K562 (cell line): ENCODE measurements around the gene IL6R. TPM values are rescaled to one million over a fixed set of nuclear protein-coding genes. Genes with fewer than 3 reads are reported as not detected.

Experiments used
- ATAC-seq: fragments of 200-7000 bp; cut with Tn5 transposase; 3 replicates; pipeline ENCODE4 v1.9.1; 2020; ENCODE audit warnings: moderate library complexity
- BruUV-seq: library from RNA; stranded (reverse); fragments of 400-500 nt; replicated peaks from 2 replicates; lab custom pipeline; 2021; lab: Mats Ljungman, UMichigan
- CTCF ChIA-PET: fragments of 300-600 bp; formaldehyde crosslinking; extraction: SDS; loops from one replicate; lab custom pipeline; 2021; ENCODE audit warnings: low intra/inter-chr PET ratio; lab: Yijun Ruan, JAX
- POLR2A ChIA-PET: fragments of 300-600, 350-650 bp; sonication (Branson Sonifier 250); formaldehyde crosslinking; extraction: SDS; loops from one replicate; lab custom pipeline; 2021; ENCODE audit warnings: antibody characterized with exemption, inconsistent platforms; lab: Yijun Ruan, JAX
- DNase-seq, 4 experiments: peaks; one replicate each; pipeline versions ENCODE4 v3.0.0 to v3.0.0-alpha.2; 2011 to 2018; ENCODE audit warnings: low spot score in 3 of 4, mixed read lengths in 3 of 4; ENCODE audit errors: extremely low read depth in 1 of 4
- FAIRE-seq: peaks from 2 replicates; lab custom pipeline; 2011; peaks lifted over from hg19 to GRCh38; lab: Jason Lieb, UNC
- H2AFZ ChIP-seq: 2 replicates; pipeline ENCODE4 v1.6.0; 2011; ENCODE audit warnings: low read depth, low read length, control low read depth, inconsistent platforms
- H3K27ac ChIP-seq: fragments of 200-600 bp; 3 replicates; pipeline ENCODE4 v1.8.0; 2011; ENCODE audit warnings: low read depth, mild to moderate bottlenecking, control low read depth, inconsistent platforms, low read length, moderate library complexity, mixed read lengths; ENCODE audit errors: extremely low read depth
- H3K27me3 ChIP-seq, 2 experiments: fragments of 300-600 bp in 1 of 2; 2 replicates in 1 of 2; 3 replicates in 1 of 2; pipeline versions ENCODE4 v1.6.0 to v1.8.0; 2011; ENCODE audit warnings: inconsistent platforms in 2 of 2, low read length in 2 of 2, mild to moderate bottlenecking in 1 of 2, mixed read lengths in 1 of 2, moderate library complexity in 1 of 2; ENCODE audit not compliant: control insufficient read depth in 2 of 2, insufficient read depth in 2 of 2
- H3K36me3 ChIP-seq: fragments of 300-600 bp; 3 replicates; pipeline ENCODE4 v1.8.0; 2011; ENCODE audit warnings: mild to moderate bottlenecking, low read length, inconsistent platforms; ENCODE audit not compliant: control insufficient read depth, insufficient read depth
- H3K4me1 ChIP-seq, 2 experiments: fragments of 200-600 bp in 1 of 2; replicated peaks in 1 of 2; 2 replicates in 1 of 2; 3 replicates in 1 of 2; pipeline versions ENCODE4 v1.5.1 to v1.8.0; 2011; ENCODE audit warnings: inconsistent platforms in 2 of 2, low read length in 2 of 2, mild to moderate bottlenecking in 1 of 2, mixed read lengths in 1 of 2, moderate library complexity in 1 of 2; ENCODE audit not compliant: control insufficient read depth in 2 of 2, insufficient read depth in 2 of 2
- H3K4me2 ChIP-seq: 2 replicates; pipeline ENCODE4 v1.6.1; 2011; ENCODE audit warnings: low read length, control low read depth, inconsistent platforms, mixed read lengths; ENCODE audit not compliant: insufficient read depth
- H3K4me3 ChIP-seq: fragments of 200-600 bp; sonication (generic), shearing (Covaris generic); 2 replicates; pipeline ENCODE4 v1.5.1; 2016; ENCODE audit warnings: control low read depth, inconsistent platforms
- H3K79me2 ChIP-seq: fragments of 200-600 bp; 3 replicates; pipeline ENCODE4 v1.8.0; 2011; ENCODE audit warnings: low read length, inconsistent platforms; ENCODE audit not compliant: control insufficient read depth, insufficient read depth
- H3K9ac ChIP-seq, 2 experiments: 2 replicates each; pipeline versions ENCODE4 v1.6.0 to v1.6.1; 2011; ENCODE audit warnings: low read depth in 2 of 2, low read length in 2 of 2, control low read depth in 1 of 2, inconsistent platforms in 1 of 2, mild to moderate bottlenecking in 1 of 2, mixed read lengths in 1 of 2; ENCODE audit not compliant: insufficient read depth in 1 of 2
- H3K9me1 ChIP-seq: one replicate; pipeline ENCODE4 v1.6.0; 2011; ENCODE audit warnings: inconsistent platforms, mild to moderate bottlenecking, low read length, moderate library complexity; ENCODE audit not compliant: control insufficient read depth, insufficient read depth
- H3K9me3 ChIP-seq: replicated peaks from 2 replicates; pipeline ENCODE4 v1.5.1; 2011; ENCODE audit warnings: low read depth, low read length, inconsistent platforms; ENCODE audit not compliant: control insufficient read depth, insufficient read depth
- H4K20me1 ChIP-seq: replicated peaks from 2 replicates; pipeline ENCODE4 v1.6.1; 2011; ENCODE audit warnings: low read length, inconsistent platforms, mixed read lengths; ENCODE audit not compliant: control insufficient read depth, insufficient read depth
- CBFA2T3 ChIP-seq: fragments of 450-650 bp; IDR thresholded peaks from 2 replicates; pipeline ENCODE4 v1.6.1; 2017
- CBX8 ChIP-seq: fragments of 200-600 bp; sonication (generic); IDR thresholded peaks from 2 replicates; pipeline ENCODE4 v1.6.1; 2012; ENCODE audit warnings: borderline replicate concordance, mixed run types, low read depth, mild to moderate bottlenecking, moderate library complexity, mixed read lengths, low read length, control low read depth, inconsistent platforms; ENCODE audit not compliant: poor library complexity, severe bottlenecking; ENCODE audit errors: extremely low read depth
- CHCHD3 ChIP-seq: fragments of 250-450 bp; sonication (Bioruptor Pico); IDR thresholded peaks from 2 replicates; pipeline ENCODE4 v2.1.2; 2022; ENCODE audit warnings: mild to moderate bottlenecking
- HDAC8 ChIP-seq: fragments of 450-650 bp; IDR thresholded peaks from 2 replicates; pipeline ENCODE4 v1.6.1; 2016; ENCODE audit warnings: mild to moderate bottlenecking, missing genetic modification characterization, moderate library complexity, missing compliant biosample characterization
- NCOA2 ChIP-seq, 2 experiments: fragments of 450-650 bp; IDR thresholded peaks; 2 replicates each; pipeline ENCODE4 v1.6.1; 2018; ENCODE audit warnings: mild to moderate bottlenecking in 2 of 2, moderate library complexity in 1 of 2; ENCODE audit not compliant: partially characterized antibody in 2 of 2
- NFIC ChIP-seq: fragments of 450-650 bp; IDR thresholded peaks from 2 replicates; pipeline ENCODE4 v1.6.1; 2017; ENCODE audit warnings: mild to moderate bottlenecking, inconsistent platforms
- YBX1 ChIP-seq: fragments of 450-650 bp; IDR thresholded peaks from 2 replicates; pipeline ENCODE4 v1.7.1; 2016; ENCODE audit warnings: mild to moderate bottlenecking
- ZNF134 ChIP-seq: fragments of 250-450 bp; sonication (Bioruptor Pico); conservative IDR thresholded peaks from 2 replicates; pipeline ENCODE4 v1.4.0; 2020
- ZNF830 ChIP-seq: fragments of 250-450 bp; sonication (Bioruptor Pico); IDR thresholded peaks from 2 replicates; pipeline ENCODE4 v1.5.0; 2021; ENCODE audit warnings: mild to moderate bottlenecking
- WGBS: fragments of 100-300 bp; shearing (Covaris generic); methylation state at CpG from one replicate; pipeline ENCODE4 v1.1.6; 2016; ENCODE audit warnings: low coverage, mixed read lengths; ENCODE audit not compliant: insufficient coverage; ENCODE audit errors: missing lambda C conversion rate; 5-methylcytosine and 5-hydroxymethylcytosine counted together
- in situ Hi-C: fragments of 300-500 bp; cut with MboI; formaldehyde crosslinking; loops from 4 replicates; pipeline ENCODE4 v1.15.0; 2018; ENCODE audit warnings: inconsistent platforms, mixed read lengths
- intact Hi-C: fragments of 100-400 bp; cut with micrococcal nuclease; formaldehyde crosslinking; loops from 2 replicates; pipeline ENCODE4 v1.14.2; 2022
- polyA plus RNA-seq, 8 experiments: library from polyadenylated mRNA; depleted of rRNA in 4 of 8; stranded (reverse) in 5 of 8; unstranded in 3 of 8; fragments of >200 nt; fragmentation: Nextera tagmentation in 2 of 8; fragmentation: Illumina TruSeq in 1 of 8; extraction: Ambion mirVana in 2 of 8; extraction: Trizol in 1 of 8; gene quantifications; 2 replicates each; pipeline versions ENCODE4 v1.2.1 to v1.2.3, GENCODE V29; 2011 to 2014; ENCODE audit warnings: inconsistent platforms in 1 of 8, missing spikeins in 1 of 8
- total RNA-seq, 7 experiments: library from RNA; depleted of rRNA in 6 of 7; stranded (reverse); fragments of >200 nt in 6 of 7; fragmentation: Illumina TruSeq in 2 of 7; extraction: Trizol in 2 of 7; gene quantifications; 2 replicates each; pipeline versions ENCODE4 v1.2.1 to v1.2.3, GENCODE V29; 2011 to 2021; ENCODE audit warnings: low replicate concordance in 1 of 7
- TF ChIP-seq, protein P1 (sequence below): fragments of 450-650 bp; IDR thresholded peaks from 2 replicates; pipeline ENCODE4 v1.6.1; 2014; ENCODE audit warnings: low read depth, mild to moderate bottlenecking, moderate library complexity, borderline replicate concordance
- TF ChIP-seq, protein P2 (sequence below): IDR thresholded peaks from 2 replicates; pipeline ENCODE4 v1.6.1; 2014; ENCODE audit warnings: antibody characterized with exemption
- TF ChIP-seq, protein P3 (sequence below): fragments of 250-450 bp; sonication (Bioruptor Pico); IDR thresholded peaks from 2 replicates; pipeline ENCODE4 v1.8.0; 2022; ENCODE audit warnings: moderate library complexity, mild to moderate bottlenecking, inconsistent platforms

The IL6R gene
- total and polyA plus RNA-seq, 9 of the 15 experiments (the other 6 are each of a cell fraction or from before 2014, with no cell fraction given): 0.05 to 1.1 (median 0.11) TPM; not detected in 2

DNA sequence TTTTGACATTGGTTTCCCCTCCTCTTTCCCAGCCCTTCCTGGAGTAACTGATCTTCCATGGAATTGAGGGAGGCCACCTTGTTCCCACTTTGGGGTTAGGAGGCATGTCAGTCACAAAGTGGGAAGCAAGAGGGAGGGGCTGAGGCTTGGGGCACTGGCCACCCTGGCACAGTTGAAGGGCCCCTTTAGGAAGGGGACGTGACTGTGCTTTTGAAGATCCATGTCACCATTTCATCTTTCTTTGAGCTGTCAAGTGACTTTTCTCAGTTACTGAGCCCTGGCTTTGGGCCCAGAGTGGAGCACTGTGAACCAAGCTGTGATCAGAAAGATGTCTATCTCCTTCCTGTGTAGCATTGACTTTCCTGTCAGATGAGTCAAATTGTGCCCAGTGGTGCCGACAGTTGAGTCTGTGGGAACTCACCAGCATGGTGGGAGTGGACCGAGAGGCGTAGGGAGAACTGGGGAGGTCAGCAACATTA lies 58.4 kb downstream of the IL6R start (continued):
- TF ChIP-seq CBX8: no peak
- TF ChIP-seq, protein P1, sequence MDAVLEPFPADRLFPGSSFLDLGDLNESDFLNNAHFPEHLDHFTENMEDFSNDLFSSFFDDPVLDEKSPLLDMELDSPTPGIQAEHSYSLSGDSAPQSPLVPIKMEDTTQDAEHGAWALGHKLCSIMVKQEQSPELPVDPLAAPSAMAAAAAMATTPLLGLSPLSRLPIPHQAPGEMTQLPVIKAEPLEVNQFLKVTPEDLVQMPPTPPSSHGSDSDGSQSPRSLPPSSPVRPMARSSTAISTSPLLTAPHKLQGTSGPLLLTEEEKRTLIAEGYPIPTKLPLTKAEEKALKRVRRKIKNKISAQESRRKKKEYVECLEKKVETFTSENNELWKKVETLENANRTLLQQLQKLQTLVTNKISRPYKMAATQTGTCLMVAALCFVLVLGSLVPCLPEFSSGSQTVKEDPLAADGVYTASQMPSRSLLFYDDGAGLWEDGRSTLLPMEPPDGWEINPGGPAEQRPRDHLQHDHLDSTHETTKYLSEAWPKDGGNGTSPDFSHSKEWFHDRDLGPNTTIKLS: 0 out of 2 replicates have a peak, but pooled peaks have one; percentile 7
- peak; percentile 59 for TF ChIP-seq NFIC
- TF ChIP-seq HDAC8 (tag): peak; percentile 35; the same call in 1 of the 2 replicates
- TF ChIP-seq, all 486 proteins: peak for 18

DNA sequence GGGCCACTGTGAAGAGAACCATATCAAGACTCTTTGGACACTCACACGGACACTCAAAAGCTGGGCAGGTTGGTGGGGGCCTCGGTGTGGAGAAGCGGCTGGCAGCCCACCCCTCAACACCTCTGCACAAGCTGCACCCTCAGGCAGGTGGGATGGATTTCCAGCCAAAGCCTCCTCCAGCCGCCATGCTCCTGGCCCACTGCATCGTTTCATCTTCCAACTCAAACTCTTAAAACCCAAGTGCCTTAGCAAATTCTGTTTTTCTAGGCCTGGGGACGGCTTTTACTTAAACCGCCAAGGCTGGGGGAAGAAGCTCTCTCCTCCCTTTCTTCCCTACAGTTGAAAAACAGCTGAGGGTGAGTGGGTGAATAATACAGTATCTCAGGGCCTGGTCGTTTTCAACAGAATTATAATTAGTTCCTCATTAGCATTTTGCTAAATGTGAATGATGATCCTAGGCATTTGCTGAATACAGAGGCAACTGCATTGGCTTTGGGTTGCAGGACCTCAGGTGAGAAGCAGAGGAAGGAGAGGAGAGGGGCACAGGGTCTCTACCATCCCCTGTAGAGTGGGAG lies 60.6 kb downstream of the IL6R start:
- peak overlapping the region in 1 of 2 experiments; percentile 67; a peak in 1 of 4 replicates for H3K9ac ChIP-seq
- no peaks in the 10 kb centered on the region for H3K9me3 ChIP-seq
- DNase-seq (no peak), ATAC-seq (no peak), FAIRE-seq (no peak)
- peak overlapping the region; percentile 61 for H2AFZ ChIP-seq
- no peaks in the 10 kb centered on the region for H3K36me3 ChIP-seq
- no peaks in the 10 kb centered on the region for H3K9me1 ChIP-seq
- 44% methylated on average over 8 of the region's 8 CpGs for WGBS
- no peaks in the 10 kb centered on the region for H4K20me1 ChIP-seq
- H3K27me3 ChIP-seq: peaks cover 0 to 7% of the 10 kb centered on the region in 2 experiments; a peak in 2 of 5 replicates
- intact Hi-C loops (loop anchor here (2.0 to 10.0 kb wide), 4 partner anchors 58 to 271 kb away; partner anchors contain the start of genes HAX1, IL6R and TPM3), in situ Hi-C loops (no loop called here)
- H3K4me1 ChIP-seq: peaks cover 7 to 23% of the 10 kb centered on the region in 2 experiments
- no peaks in the 10 kb centered on the region for H3K79me2 ChIP-seq
- no peak overlapping the region for H3K4me2 ChIP-seq
- no peak overlapping the region for H3K4me3 ChIP-seq
- BruUV-seq: no TSS peak
- no peak overlapping the region for H3K27ac ChIP-seq
- CTCF ChIA-PET: no interaction called here
- POLR2A ChIA-PET: interaction anchor here (0.9 to 1.1 kb wide), 2 partner anchors 31 to 75 kb away, joined by 4 read pairs; no protein-coding TSS in a partner anchor
- TF ChIP-seq, protein P2, sequence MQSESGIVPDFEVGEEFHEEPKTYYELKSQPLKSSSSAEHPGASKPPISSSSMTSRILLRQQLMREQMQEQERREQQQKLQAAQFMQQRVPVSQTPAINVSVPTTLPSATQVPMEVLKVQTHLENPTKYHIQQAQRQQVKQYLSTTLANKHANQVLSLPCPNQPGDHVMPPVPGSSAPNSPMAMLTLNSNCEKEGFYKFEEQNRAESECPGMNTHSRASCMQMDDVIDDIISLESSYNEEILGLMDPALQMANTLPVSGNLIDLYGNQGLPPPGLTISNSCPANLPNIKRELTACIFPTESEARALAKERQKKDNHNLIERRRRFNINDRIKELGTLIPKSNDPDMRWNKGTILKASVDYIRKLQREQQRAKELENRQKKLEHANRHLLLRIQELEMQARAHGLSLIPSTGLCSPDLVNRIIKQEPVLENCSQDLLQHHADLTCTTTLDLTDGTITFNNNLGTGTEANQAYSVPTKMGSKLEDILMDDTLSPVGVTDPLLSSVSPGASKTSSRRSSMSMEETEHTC: no peak
- TF ChIP-seq, protein P3, sequence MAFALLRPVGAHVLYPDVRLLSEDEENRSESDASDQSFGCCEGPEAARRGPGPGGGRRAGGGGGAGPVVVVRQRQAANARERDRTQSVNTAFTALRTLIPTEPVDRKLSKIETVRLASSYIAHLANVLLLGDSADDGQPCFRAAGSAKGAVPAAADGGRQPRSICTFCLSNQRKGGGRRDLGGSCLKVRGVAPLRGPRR: no peak
- TF ChIP-seq CHCHD3 (CRISPR knock-in tag) (no peak), NCOA2 (IDR thresholded peaks at IDR 0.05; ENCODE audit: partially characterized antibody in 2 of 2) (no peak), YBX1 (no peak), CBFA2T3 (no peak), ZNF134 (CRISPR knock-in tag) (no peak), ZNF830 (CRISPR knock-in tag) (no peak)
